Mucosa of descending colon (tissue), 3 donors: ENCODE data around the gene MFAP1. TPM values are rescaled to one million over a fixed set of nuclear protein-coding genes. Genes with fewer than 3 reads are reported as not detected.

ENCODE experiments used
- ATAC-seq: fragments of 200-7000 bp; cut with Tn5 transposase; one replicate; pipeline ENCODE4 v1.9.1; 2020; ENCODE audit warnings: mild to moderate bottlenecking, moderate library complexity
- DNase-seq, 3 donors: peaks; one replicate each; pipeline ENCODE4 v3.0.0-alpha.2; 2020
- H3K36me3 ChIP-seq: fragments of 200-600 bp; one replicate; pipeline ENCODE4 v1.8.0; 2021; ENCODE audit warnings: low read depth, mild to moderate bottlenecking
- H3K4me1 ChIP-seq: fragments of 200-600 bp; one replicate; pipeline ENCODE4 v1.8.0; 2021; ENCODE audit warnings: low read depth, mild to moderate bottlenecking
- H3K4me3 ChIP-seq: fragments of 200-600 bp; one replicate; pipeline ENCODE4 v1.8.0; 2021; ENCODE audit warnings: mild to moderate bottlenecking
- H3K9me3 ChIP-seq: fragments of 200-600 bp; one replicate; pipeline ENCODE4 v1.8.0; 2021; ENCODE audit warnings: mild to moderate bottlenecking
- CTCF ChIP-seq: fragments of 200-600 bp; IDR thresholded peaks from one replicate; pipeline ENCODE4 v1.8.0; 2022; ENCODE audit warnings: antibody characterized with exemption, mild to moderate bottlenecking
- intact Hi-C, 2 donors: fragments of 100-400 bp; cut with DNase I in 1 of 2; cut with micrococcal nuclease in 1 of 2; formaldehyde crosslinking; loops; one replicate each; pipeline versions ENCODE4 v1.11.0 to v1.11.1; 2022; cut with DNase I, micrococcal nuclease
- total RNA-seq, 3 donors: library from RNA; stranded (reverse); fragmentation: NEBNext Ultra II Directional in 2 of 3; extraction: Animal tissue kit (Norgen Biotek cat#: 25700) in 2 of 3; gene quantifications; one replicate each; pipeline versions ENCODE4 v1.2.1 to v1.2.4, GENCODE V29; 2021 to 2023
- donor health status: DM: no; HTN: no; CAD: no; lungs with moderate emphysema.
- donor health status: DM: no; HTN: no; CAD: no.
- donor health status: DM: no; HTN: yes; CAD: no.

Gene MFAP1
- total RNA-seq, 3 donors from 2014 or later: 19.9 to 22.6 (median 20.9) TPM

- H3K9me3 ChIP-seq: no peaks in the 10 kb centered on the region
- peak within 1 kb of the TSS; percentile 77 for H3K4me3 ChIP-seq
- peaks cover 46% of the 10 kb centered on the region for H3K4me1 ChIP-seq
- no peaks in the 10 kb centered on the region for H3K36me3 ChIP-seq
- intact Hi-C loops: no loop called here
- DNase-seq (peak; percentile 95 to 97 (median 97)), ATAC-seq (peak; percentile 85)
- TF ChIP-seq CTCF: no peak
Observed at GRCh38 chr15:43800286-43801141, 24.0 kb downstream of the MFAP1 start, which contains the start of gene HYPK. Gene HYPK (plus strand): TSS chr15:43800599. CDS start chr15:43800623, 24 bp downstream.

- H3K4me1 ChIP-seq: peaks cover 52% of the 10 kb centered on the region
Observed at GRCh38 chr15:43799945-43800285, 24.6 kb downstream of the MFAP1 start, which contains the start of gene SERINC4. Gene SERINC4 (minus strand): TSS chr15:43800220. CDS start chr15:43799986, 234 bp downstream.

GRCh38 chr15:43799209-43799944, 25.1 kb downstream of the MFAP1 start:
- DNase-seq: peak; percentile 42 to 65 (median 59)
- Histone ChIP-seq H3K9me3 (no peaks in the 10 kb centered on the region), H3K4me3 (no peak overlapping the region), H3K36me3 (no peaks in the 10 kb centered on the region), H3K4me1 (peaks cover 56% of the 10 kb centered on the region)
- TF ChIP-seq CTCF: no peak
- intact Hi-C loops: no loop called here
- ATAC-seq: peak; percentile 31

More at GRCh38 chr15:43799945-43800285, 24.6 kb downstream of the MFAP1 start, which contains the start of gene SERINC4:
- ATAC-seq (no peak), DNase-seq (peak in 1 of 3 donors; percentile 48)
- Histone ChIP-seq H3K9me3 (no peaks in the 10 kb centered on the region), H3K36me3 (no peaks in the 10 kb centered on the region), H3K4me3 (peak within 1 kb of the TSS; percentile 77)
- no peak for TF ChIP-seq CTCF
- intact Hi-C loops: no loop called here

- Histone ChIP-seq H3K36me3 (peaks cover 3% of the 10 kb centered on the region), H3K4me1 (peaks cover 67% of the 10 kb centered on the region), H3K4me3 (no peak overlapping the region), H3K9me3 (no peaks in the 10 kb centered on the region)
- DNase-seq (no peak), ATAC-seq (no peak)
- intact Hi-C loops: no loop called here
- no peak for TF ChIP-seq CTCF
Observed at GRCh38 chr15:43796566-43796965, 27.9 kb downstream of the MFAP1 start.

GRCh38 chr15:43795997-43796396, 28.5 kb downstream of the MFAP1 start:
- Histone ChIP-seq H3K4me3 (no peak overlapping the region), H3K36me3 (peaks cover 3% of the 10 kb centered on the region), H3K4me1 (peaks cover 61% of the 10 kb centered on the region), H3K9me3 (no peaks in the 10 kb centered on the region)
- TF ChIP-seq CTCF: no peak
- no peak for ATAC-seq
- intact Hi-C loops: no loop called here
- no peak for DNase-seq
